A549 (cell line): Measurements from ENCODE around the gene RTP1. TPM values are rescaled to one million over a fixed set of nuclear protein-coding genes. Genes with fewer than 3 reads are reported as not detected.

Source experiments
- ATAC-seq, 2 experiments: fragments of 200-7000 bp in 1 of 2; fragments of >200 bp in 1 of 2; cut with Nextera tagmentation in 1 of 2; cut with Tn5 transposase in 1 of 2; 3 replicates each; pipeline versions ENCODE4 v1.8.0 to v1.9.1; 2018 to 2020; ENCODE audit warnings: mild to moderate bottlenecking in 1 of 2, moderate library complexity in 1 of 2
- CTCF ChIA-PET: fragments of 300-600 bp; sonication (Branson Sonifier 250); formaldehyde crosslinking; extraction: SDS; loops from one replicate; lab custom pipeline; 2021; ENCODE audit warnings: antibody characterized with exemption, inconsistent platforms; lab: Yijun Ruan, JAX
- POLR2A ChIA-PET: fragments of 350-600 bp; formaldehyde crosslinking; extraction: SDS; loops from one replicate; lab custom pipeline; 2021; ENCODE audit warnings: antibody characterized with exemption, inconsistent platforms; lab: Yijun Ruan, JAX
- DNase-seq, 2 experiments: peaks; one replicate each; pipeline versions ENCODE4 v3.0.0 to v3.0.0-alpha.2; 2011 to 2016; ENCODE audit warnings: low read depth in 1 of 2, low spot score in 1 of 2
- FAIRE-seq: peaks from 2 replicates; lab custom pipeline; 2011; peaks lifted over from hg19 to GRCh38; lab: Jason Lieb, UNC
- H3K27ac ChIP-seq, 2 experiments: fragments of >200 bp; sonication (Bioruptor Twin); formaldehyde crosslinking; 3 replicates each; pipeline ENCODE4 v1.5.1; 2016 to 2017
- H3K4me1 ChIP-seq: fragments of >200 bp; sonication (Bioruptor Twin); formaldehyde crosslinking; 3 replicates; pipeline ENCODE4 v1.6.1; 2016
- H3K4me2 ChIP-seq: fragments of >200 bp; sonication (Bioruptor Twin); formaldehyde crosslinking; 3 replicates; pipeline ENCODE4 v1.6.1; 2016
- H3K4me3 ChIP-seq: fragments of >200 bp; sonication (Bioruptor Twin); formaldehyde crosslinking; 3 replicates; pipeline ENCODE4 v1.5.1; 2016
- H3K9me3 ChIP-seq: fragments of >200 bp; sonication (Bioruptor Twin); formaldehyde crosslinking; 3 replicates; pipeline ENCODE4 v1.6.1; 2016
- BHLHE40 ChIP-seq: IDR thresholded peaks from 2 replicates; pipeline ENCODE4 v1.6.1; 2012; ENCODE audit warnings: low read depth, low read length, inconsistent platforms
- EHF ChIP-seq: fragments of 250-450 bp; sonication (Bioruptor Pico); IDR thresholded peaks from 2 replicates; pipeline ENCODE4 v1.5.0; 2020; ENCODE audit warnings: mild to moderate bottlenecking
- EP300 ChIP-seq, 2 experiments: fragments of >200 bp; sonication (Bioruptor Twin); formaldehyde crosslinking; IDR thresholded peaks; 2 replicates in 1 of 2; 3 replicates in 1 of 2; pipeline ENCODE4 v1.6.1; 2016 to 2017
- GATA3 ChIP-seq: IDR thresholded peaks from 2 replicates; pipeline ENCODE4 v1.6.1; 2012; ENCODE audit warnings: borderline replicate concordance
- HDAC2 ChIP-seq: fragments of 200-600 bp; sonication (generic); IDR thresholded peaks from 2 replicates; pipeline ENCODE4 v1.6.1; 2016
- HEYL ChIP-seq: fragments of 250-450 bp; sonication (Bioruptor Pico); IDR thresholded peaks from 2 replicates; pipeline ENCODE4 v1.8.0; 2021; ENCODE audit warnings: mild to moderate bottlenecking, moderate library complexity
- HOXA7 ChIP-seq: fragments of 250-450 bp; sonication (Bioruptor Pico); IDR thresholded peaks from 2 replicates; pipeline ENCODE4 v1.5.0; 2020; ENCODE audit warnings: mild to moderate bottlenecking, moderate library complexity
- MAZ ChIP-seq: fragments of 150-350 bp; IDR thresholded peaks from 2 replicates; pipeline ENCODE4 v1.6.1; 2014; ENCODE audit warnings: antibody characterized with exemption, low read depth, low read length, borderline replicate concordance
- NPAS2 ChIP-seq: fragments of 250-450 bp; sonication (Bioruptor Pico); IDR thresholded peaks from 2 replicates; pipeline ENCODE4 v1.8.0; 2022; ENCODE audit warnings: mild to moderate bottlenecking, moderate library complexity, borderline replicate concordance
- POLR2A ChIP-seq: IDR thresholded peaks from 2 replicates; pipeline ENCODE4 v1.6.1; 2012; ENCODE audit warnings: mild to moderate bottlenecking, low read length
- POLR2AphosphoS2 ChIP-seq: conservative IDR thresholded peaks from 2 replicates; pipeline ENCODE4 v1.6.1; 2012; ENCODE audit warnings: low read length, improper control_type of control experiment, inconsistent platforms
- RAD21 ChIP-seq, 2 experiments: fragments of >200 bp in 1 of 2; sonication (Bioruptor Twin) in 1 of 2; formaldehyde crosslinking in 1 of 2; IDR thresholded peaks in 1 of 2; conservative IDR thresholded peaks in 1 of 2; 2 replicates in 1 of 2; 3 replicates in 1 of 2; pipeline ENCODE4 v1.6.1; 2012 to 2018; ENCODE audit warnings: inconsistent platforms in 1 of 2
- SMC3 ChIP-seq: fragments of >200 bp; sonication (Bioruptor Twin); formaldehyde crosslinking; IDR thresholded peaks from 3 replicates; pipeline ENCODE4 v1.6.1; 2018; ENCODE audit warnings: inconsistent platforms
- TFCP2L1 ChIP-seq: fragments of 250-450 bp; sonication (Bioruptor Pico); IDR thresholded peaks from 2 replicates; pipeline ENCODE4 v1.5.0; 2021; ENCODE audit warnings: mild to moderate bottlenecking
- ZC3H11A ChIP-seq: fragments of 450-650 bp; IDR thresholded peaks from 2 replicates; pipeline ENCODE4 v1.6.1; 2014; ENCODE audit warnings: antibody characterized with exemption, mild to moderate bottlenecking
- ZFP36 ChIP-seq: fragments of 450-650 bp; IDR thresholded peaks from 2 replicates; pipeline ENCODE4 v1.6.1; 2014; ENCODE audit warnings: borderline replicate concordance; ENCODE audit not compliant: partially characterized antibody
- WGBS: methylation state at CpG from one replicate; pipeline ENCODE4 v1.1.6; 2017; ENCODE audit errors: missing lambda C conversion rate; 5-methylcytosine and 5-hydroxymethylcytosine counted together
- polyA plus RNA-seq, 4 experiments: library from polyadenylated mRNA; depleted of rRNA in 3 of 4; stranded (reverse); fragments of >200 nt; fragmentation: RNase III in 1 of 4; extraction: RNeasy Plus Mini Kit Qiagen cat#74134 plus additional on column Dnase treatment in 1 of 4; gene quantifications; 2 replicates in 3 of 4; 3 replicates in 1 of 4; pipeline ENCODE4 v1.2.3, GENCODE V29; 2011 to 2017
- TF ChIP-seq, protein P1 (sequence below): fragments of 200-600 bp; sonication (generic); IDR thresholded peaks from 2 replicates; pipeline ENCODE4 v1.6.1; 2016; ENCODE audit warnings: antibody characterized with exemption, mild to moderate bottlenecking, moderate library complexity
- TF ChIP-seq, protein P2 (sequence below): IDR thresholded peaks from 2 replicates; pipeline ENCODE4 v1.6.1; 2012; ENCODE audit warnings: low read depth, borderline replicate concordance

RTP1 gene
- polyA plus RNA-seq, 2 of the 4 experiments (the other 2 are of a cell fraction), result not detected

DNA sequence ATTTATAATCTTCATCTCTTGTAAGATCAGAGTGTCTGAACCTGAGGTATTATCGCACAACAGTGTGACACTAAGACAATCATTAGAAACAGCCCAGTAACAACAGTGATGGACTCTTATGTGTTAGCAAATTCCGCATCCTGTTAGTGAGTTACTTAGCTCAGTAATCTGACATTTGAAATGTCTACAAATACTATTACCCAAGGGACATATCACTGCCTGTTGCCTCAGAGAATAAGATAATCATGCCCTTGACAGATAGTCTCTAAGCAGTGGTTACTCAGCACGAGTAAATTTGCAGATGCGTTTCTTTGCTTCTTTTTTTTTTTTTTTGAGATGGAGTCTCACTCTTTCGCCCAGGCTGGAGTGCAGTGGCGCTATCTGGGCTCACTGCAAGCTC lies 13.4 kb upstream of the RTP1 start:
- WGBS, result 90% methylated on average over 6 of the region's 6 CpGs
- H3K4me1 ChIP-seq, result no peaks in the 10 kb centered on the region
- no peak for ATAC-seq
- POLR2A ChIA-PET, result no interaction called here
- H3K9me3 ChIP-seq, result no peaks in the 10 kb centered on the region
- CTCF ChIA-PET, result no interaction called here
- no peak overlapping the region for H3K4me3 ChIP-seq
- DNase-seq, result no peak
- TF ChIP-seq HDAC2 (no peak), POLR2A (no peak), POLR2AphosphoS2 (no peak), HEYL (no peak), HOXA7 (CRISPR knock-in tag) (no peak), GATA3 (no peak)
- FAIRE-seq, result no peak
- H3K4me2 ChIP-seq, result no peak overlapping the region
- H3K27ac ChIP-seq, result no peak overlapping the region

DNA sequence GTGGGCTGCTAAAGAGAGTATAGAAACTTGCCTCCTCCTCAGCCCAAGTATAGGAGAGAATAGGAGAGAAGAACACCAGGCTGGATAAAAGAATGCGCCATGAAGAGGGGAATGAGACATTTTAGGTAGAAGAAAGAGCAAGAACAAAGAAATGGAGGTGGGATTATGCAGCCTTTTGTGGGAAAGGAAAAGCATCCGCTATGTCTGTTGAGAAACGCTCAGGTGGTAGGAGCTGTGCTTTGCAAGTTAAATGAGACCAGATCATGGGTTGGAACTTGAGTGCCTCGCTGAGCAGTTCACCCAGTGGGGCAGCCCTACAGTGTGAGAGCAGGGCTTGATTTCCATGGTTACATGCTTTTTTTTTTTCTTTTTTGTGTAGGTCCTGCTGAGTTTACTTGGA lies 11.5 kb upstream of the RTP1 start:
- DNase-seq, result no peak
- POLR2A ChIA-PET, result no interaction called here
- no peak for TF ChIP-seq POLR2AphosphoS2
- TF ChIP-seq, protein P1, sequence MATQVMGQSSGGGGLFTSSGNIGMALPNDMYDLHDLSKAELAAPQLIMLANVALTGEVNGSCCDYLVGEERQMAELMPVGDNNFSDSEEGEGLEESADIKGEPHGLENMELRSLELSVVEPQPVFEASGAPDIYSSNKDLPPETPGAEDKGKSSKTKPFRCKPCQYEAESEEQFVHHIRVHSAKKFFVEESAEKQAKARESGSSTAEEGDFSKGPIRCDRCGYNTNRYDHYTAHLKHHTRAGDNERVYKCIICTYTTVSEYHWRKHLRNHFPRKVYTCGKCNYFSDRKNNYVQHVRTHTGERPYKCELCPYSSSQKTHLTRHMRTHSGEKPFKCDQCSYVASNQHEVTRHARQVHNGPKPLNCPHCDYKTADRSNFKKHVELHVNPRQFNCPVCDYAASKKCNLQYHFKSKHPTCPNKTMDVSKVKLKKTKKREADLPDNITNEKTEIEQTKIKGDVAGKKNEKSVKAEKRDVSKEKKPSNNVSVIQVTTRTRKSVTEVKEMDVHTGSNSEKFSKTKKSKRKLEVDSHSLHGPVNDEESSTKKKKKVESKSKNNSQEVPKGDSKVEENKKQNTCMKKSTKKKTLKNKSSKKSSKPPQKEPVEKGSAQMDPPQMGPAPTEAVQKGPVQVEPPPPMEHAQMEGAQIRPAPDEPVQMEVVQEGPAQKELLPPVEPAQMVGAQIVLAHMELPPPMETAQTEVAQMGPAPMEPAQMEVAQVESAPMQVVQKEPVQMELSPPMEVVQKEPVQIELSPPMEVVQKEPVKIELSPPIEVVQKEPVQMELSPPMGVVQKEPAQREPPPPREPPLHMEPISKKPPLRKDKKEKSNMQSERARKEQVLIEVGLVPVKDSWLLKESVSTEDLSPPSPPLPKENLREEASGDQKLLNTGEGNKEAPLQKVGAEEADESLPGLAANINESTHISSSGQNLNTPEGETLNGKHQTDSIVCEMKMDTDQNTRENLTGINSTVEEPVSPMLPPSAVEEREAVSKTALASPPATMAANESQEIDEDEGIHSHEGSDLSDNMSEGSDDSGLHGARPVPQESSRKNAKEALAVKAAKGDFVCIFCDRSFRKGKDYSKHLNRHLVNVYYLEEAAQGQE, result no peak
- TF ChIP-seq, all 56 proteins: peak for 0
- no peak overlapping the region for H3K27ac ChIP-seq
- H3K9me3 ChIP-seq, result no peaks in the 10 kb centered on the region
- no peak for ATAC-seq
- no peak overlapping the region for H3K4me2 ChIP-seq
- CTCF ChIA-PET, result interaction anchor here (1.5 kb wide), 1 partner anchor 15 kb away, joined by 3 read pairs; no protein-coding TSS in a partner anchor
- no peak for FAIRE-seq
- no peak overlapping the region for H3K4me3 ChIP-seq
- H3K4me1 ChIP-seq, result no peaks in the 10 kb centered on the region
- WGBS, result 92% methylated on average over 4 of the region's 4 CpGs

DNA sequence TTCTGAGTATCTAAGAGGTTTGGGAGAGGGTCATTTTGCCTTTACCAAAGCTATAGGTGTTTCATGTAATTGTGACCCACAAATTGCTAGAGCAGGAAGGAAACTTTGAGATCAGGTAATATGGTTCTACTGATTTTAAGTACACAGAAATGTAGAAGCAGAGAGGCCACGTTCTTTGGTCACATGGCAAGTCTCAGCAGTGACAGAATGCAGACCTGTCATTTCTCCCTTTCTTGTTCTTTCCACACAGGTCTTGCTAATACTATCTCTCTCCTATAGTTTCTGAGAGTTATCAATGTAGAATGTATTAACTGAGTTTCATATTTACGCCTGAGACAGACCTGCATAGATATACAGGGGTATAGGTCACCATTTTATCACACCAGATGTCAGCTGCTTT lies 10.9 kb upstream of the RTP1 start:
- H3K4me2 ChIP-seq, result no peak overlapping the region
- 48% methylated on average over 2 of the region's 2 CpGs for WGBS

DNA sequence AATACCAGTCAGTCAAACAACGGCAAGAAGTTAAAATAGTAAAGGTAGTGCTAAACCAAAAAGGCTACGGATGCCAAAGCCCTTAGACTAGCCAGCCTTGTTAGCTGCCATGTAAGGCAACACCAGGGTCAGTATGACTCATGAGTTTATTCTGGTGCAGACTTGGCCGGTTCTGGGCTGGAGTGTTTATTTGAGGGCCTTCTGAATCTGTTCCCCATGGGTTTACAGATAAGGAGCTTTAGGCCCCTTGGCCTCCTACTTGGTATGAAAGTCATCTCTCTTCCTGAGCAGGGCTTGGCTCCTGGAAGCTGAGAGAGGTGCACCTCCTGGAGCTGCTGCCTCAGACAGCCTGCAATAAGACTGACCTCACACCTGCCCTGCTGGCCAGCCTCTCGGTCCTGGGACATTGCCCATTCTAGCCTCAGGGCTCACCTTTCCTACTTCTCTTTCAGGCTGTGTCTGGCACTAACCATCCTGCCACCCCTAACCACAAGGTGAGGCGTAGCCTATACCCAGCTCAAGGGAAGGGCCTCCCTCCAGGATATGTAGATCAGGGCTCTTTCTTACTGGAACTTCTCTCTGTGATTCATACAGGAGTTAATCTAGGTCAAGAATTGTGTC lies 10.4 kb upstream of the RTP1 start:
- H3K4me3 ChIP-seq, result no peak overlapping the region
- H3K4me2 ChIP-seq, result no peak overlapping the region
- peak in 1 of 2 experiments; percentile 68; a peak in 2 of 6 replicates for ATAC-seq
- peak in 1 of 2 experiments; percentile 22 for DNase-seq
- no peak overlapping the region for H3K27ac ChIP-seq
- CTCF ChIA-PET, result interaction anchor here (1.5 kb wide), 1 partner anchor 14 kb away, joined by 3 read pairs; no protein-coding TSS in a partner anchor
- no peaks in the 10 kb centered on the region for H3K4me1 ChIP-seq
- POLR2A ChIA-PET, result no interaction called here
- H3K9me3 ChIP-seq, result no peaks in the 10 kb centered on the region
- TF ChIP-seq MAZ (no peak), BHLHE40 (no peak), TFCP2L1 (CRISPR knock-in tag) (no peak), EHF (CRISPR knock-in tag) (no peak)
- WGBS, result 31% methylated on average over 5 of the region's 5 CpGs
- no peak for FAIRE-seq

More for the DNA sequence above, 10.9 kb upstream of the RTP1 start:
- H3K9me3 ChIP-seq, result no peaks in the 10 kb centered on the region
- FAIRE-seq, result no peak
- CTCF ChIA-PET, result interaction anchor here (1.5 kb wide), 1 partner anchor 15 kb away, joined by 3 read pairs; no protein-coding TSS in a partner anchor
- ATAC-seq, result no peak; a peak in 1 of 6 replicates
- TF ChIP-seq SMC3, result no peak
- TF ChIP-seq ZC3H11A, result no peak
- TF ChIP-seq ZFP36, result no peak
- TF ChIP-seq, protein P2, sequence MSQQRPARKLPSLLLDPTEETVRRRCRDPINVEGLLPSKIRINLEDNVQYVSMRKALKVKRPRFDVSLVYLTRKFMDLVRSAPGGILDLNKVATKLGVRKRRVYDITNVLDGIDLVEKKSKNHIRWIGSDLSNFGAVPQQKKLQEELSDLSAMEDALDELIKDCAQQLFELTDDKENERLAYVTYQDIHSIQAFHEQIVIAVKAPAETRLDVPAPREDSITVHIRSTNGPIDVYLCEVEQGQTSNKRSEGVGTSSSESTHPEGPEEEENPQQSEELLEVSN, result no peak
- no peak for TF ChIP-seq NPAS2 (CRISPR knock-in tag)
- no peak for TF ChIP-seq RAD21 (conservative IDR thresholded peaks at IDR 0.05 in 1 of 2, IDR thresholded peaks at IDR 0.05 in 1 of 2)
- no peak for TF ChIP-seq EP300 (IDR thresholded peaks at IDR 0.05)
- TF ChIP-seq, all 56 proteins: peak for 0
- no peak overlapping the region for H3K4me3 ChIP-seq
- H3K27ac ChIP-seq, result no peak overlapping the region
- POLR2A ChIA-PET, result no interaction called here
- H3K4me1 ChIP-seq, result no peaks in the 10 kb centered on the region
- DNase-seq, result no peak
